Measurements from ENCODE around the gene MRGPRD. TPM values are rescaled to one million over a fixed set of nuclear protein-coding genes. Genes with fewer than 3 reads are reported as not detected.

MRGPRD gene, protein sequence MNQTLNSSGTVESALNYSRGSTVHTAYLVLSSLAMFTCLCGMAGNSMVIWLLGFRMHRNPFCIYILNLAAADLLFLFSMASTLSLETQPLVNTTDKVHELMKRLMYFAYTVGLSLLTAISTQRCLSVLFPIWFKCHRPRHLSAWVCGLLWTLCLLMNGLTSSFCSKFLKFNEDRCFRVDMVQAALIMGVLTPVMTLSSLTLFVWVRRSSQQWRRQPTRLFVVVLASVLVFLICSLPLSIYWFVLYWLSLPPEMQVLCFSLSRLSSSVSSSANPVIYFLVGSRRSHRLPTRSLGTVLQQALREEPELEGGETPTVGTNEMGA
- polyA plus RNA-seq = 0.16 TPM
- long read RNA-seq, donor 1 = 0 reads
- long read RNA-seq, donor 2 = 0 reads
- long read RNA-seq, donor 3 = 0 reads
- long read RNA-seq, donor 4 = 0 reads
- long read RNA-seq, donor 5 = 0 reads
- long read RNA-seq, donor 6 = 0 reads
- long read RNA-seq, donor 7 = 0 reads
- long read RNA-seq, donor 8 = 0 reads
- long read RNA-seq, donor 9 = 0 reads
- long read RNA-seq, donor 10 = 0 reads
- long read RNA-seq, donor 11 = 0 reads

DNA sequence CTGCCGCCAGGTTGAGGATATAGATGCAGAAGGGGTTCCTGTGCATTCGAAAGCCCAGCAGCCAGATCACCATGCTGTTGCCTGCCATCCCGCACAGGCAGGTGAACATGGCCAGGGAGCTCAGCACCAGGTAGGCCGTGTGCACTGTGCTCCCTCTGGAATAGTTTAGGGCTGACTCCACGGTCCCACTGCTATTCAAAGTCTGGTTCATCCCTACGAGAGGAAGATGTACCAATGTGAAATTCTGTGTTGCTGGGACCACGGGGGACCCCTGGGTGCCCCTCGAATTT is at the start of gene MRGPRD:
Gene MRGPRD (minus strand): TSS at position 211 of the 290 bp plus-strand sequence. CDS start 0 bp downstream, at position 211.
- no CpG with 5 or more reads among the region's 8 CpGs for WGBS (ENCODE audit: insufficient coverage, low lambda C conversion rate)
- Histone ChIP-seq H3K4me1 (ENCODE audit: control insufficient read depth, insufficient read depth, low read length) (no peaks in the 10 kb centered on the region), H3K27me3 (ENCODE audit: control insufficient read depth, insufficient read depth, low read length) (peaks cover 4% of the 10 kb centered on the region), H3K9me3 (ENCODE audit: control insufficient read depth, low read depth, low read length) (no peaks in the 10 kb centered on the region), H3K36me3 (ENCODE audit: control insufficient read depth, insufficient read depth, low read length) (no peaks in the 10 kb centered on the region), H3K27ac (ENCODE audit: low read length) (no peak within 1 kb of the TSS), H3K4me3 (ENCODE audit: low read length) (no peak within 1 kb of the TSS)
- DNase-seq = no peak

DNA sequence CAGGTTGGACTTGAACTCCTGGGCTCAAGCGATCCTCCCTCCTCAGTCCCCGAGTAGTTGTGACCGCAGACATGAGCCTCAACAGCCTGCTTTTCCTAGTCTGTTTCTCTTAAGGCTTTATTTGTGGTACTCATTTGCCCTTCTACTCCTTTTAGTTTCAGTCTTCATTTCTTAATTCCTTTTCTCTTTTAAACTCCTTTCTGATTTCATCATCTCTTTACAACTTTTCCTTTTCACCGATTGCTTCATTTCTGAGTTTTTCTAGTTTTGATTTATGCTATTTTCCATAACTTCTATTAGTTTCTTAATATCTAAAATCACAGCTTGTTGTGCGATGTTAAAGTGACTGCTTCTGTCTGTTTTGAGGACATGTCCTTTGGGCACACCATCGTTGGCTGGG is 49.5 kb upstream of the MRGPRD start:
- no peaks in the 10 kb centered on the region for H3K9me3 ChIP-seq (ENCODE audit: control insufficient read depth, low read depth, low read length)
- H3K27ac ChIP-seq (ENCODE audit: low read length) = no peak overlapping the region
- no peaks in the 10 kb centered on the region for H3K36me3 ChIP-seq (ENCODE audit: control insufficient read depth, insufficient read depth, low read length)
- no peak overlapping the region for H3K4me3 ChIP-seq (ENCODE audit: low read length)
- no peak for DNase-seq
- H3K4me1 ChIP-seq (ENCODE audit: control insufficient read depth, insufficient read depth, low read length) = no peaks in the 10 kb centered on the region
- H3K27me3 ChIP-seq (ENCODE audit: control insufficient read depth, insufficient read depth, low read length) = no peaks in the 10 kb centered on the region
- 71% methylated on average over 3 of the region's 6 CpGs for WGBS (ENCODE audit: insufficient coverage, low lambda C conversion rate)

DNA sequence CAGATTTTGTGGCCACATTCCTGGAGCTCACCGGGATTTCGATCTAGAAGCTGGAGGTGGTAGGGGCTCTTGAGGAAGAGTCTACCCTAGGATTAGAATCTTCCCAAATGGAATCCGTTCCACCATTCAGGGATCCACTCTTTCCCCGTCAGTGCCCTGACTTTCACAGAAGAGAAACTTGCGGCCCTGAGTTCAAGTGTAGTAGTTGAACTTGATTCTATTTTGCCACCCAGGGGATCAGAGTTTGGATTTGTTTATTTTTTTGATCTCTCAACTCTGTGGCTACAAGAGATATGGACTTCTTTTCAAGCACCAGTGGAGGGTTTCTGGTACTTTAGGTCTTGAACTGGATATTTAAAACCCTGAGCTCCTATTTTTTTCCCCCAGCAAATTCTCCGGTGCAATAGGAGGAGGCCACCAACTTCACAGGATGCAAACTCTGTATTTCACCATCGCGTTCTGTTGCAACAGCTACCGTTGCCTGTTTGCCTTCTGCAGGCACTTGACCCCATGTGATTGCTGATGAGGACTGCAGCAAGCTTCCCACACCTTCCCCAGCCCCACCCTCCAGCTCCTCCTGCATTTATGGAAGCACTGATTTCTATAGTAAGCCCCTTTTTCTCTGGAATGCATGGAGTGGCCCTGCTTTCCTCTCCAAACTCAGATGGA is 47.1 kb upstream of the MRGPRD start:
- Histone ChIP-seq H3K27me3 (ENCODE audit: control insufficient read depth, insufficient read depth, low read length) (no peaks in the 10 kb centered on the region), H3K4me1 (ENCODE audit: control insufficient read depth, insufficient read depth, low read length) (no peaks in the 10 kb centered on the region), H3K27ac (ENCODE audit: low read length) (peak overlapping the region; percentile 1), H3K9me3 (ENCODE audit: control insufficient read depth, low read depth, low read length) (no peaks in the 10 kb centered on the region), H3K4me3 (ENCODE audit: low read length) (no peak overlapping the region), H3K36me3 (ENCODE audit: control insufficient read depth, insufficient read depth, low read length) (no peaks in the 10 kb centered on the region)
- WGBS (ENCODE audit: insufficient coverage, low lambda C conversion rate) = 100% methylated on average over 2 of the region's 9 CpGs
- peak; percentile 65 to 74 for DNase-seq

DNA sequence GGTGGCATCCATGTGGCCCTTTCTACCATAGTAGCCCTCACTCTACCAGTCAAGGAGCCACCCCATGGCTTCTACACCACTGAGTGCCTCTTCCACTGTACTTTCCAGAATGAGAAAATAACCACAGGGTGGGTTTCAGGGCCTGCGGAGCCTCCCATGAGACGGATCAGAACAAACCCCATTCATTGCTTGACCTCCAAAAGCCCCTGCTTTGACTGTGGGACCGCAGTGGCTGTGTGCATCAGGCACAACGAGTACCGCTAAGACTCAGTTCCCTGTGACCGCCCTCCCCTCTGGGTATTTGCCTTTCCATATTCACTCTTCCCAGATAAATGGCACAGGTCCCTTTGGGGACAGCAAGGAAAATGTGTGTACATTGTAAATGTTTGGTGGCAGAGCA is 43.7 kb upstream of the MRGPRD start:
- Histone ChIP-seq H3K36me3 (ENCODE audit: control insufficient read depth, insufficient read depth, low read length) (no peaks in the 10 kb centered on the region), H3K4me3 (ENCODE audit: low read length) (no peak overlapping the region), H3K27ac (ENCODE audit: low read length) (no peak overlapping the region), H3K9me3 (ENCODE audit: control insufficient read depth, low read depth, low read length) (no peaks in the 10 kb centered on the region), H3K27me3 (ENCODE audit: control insufficient read depth, insufficient read depth, low read length) (no peaks in the 10 kb centered on the region), H3K4me1 (ENCODE audit: control insufficient read depth, insufficient read depth, low read length) (no peaks in the 10 kb centered on the region)
- DNase-seq = no peak
- WGBS (ENCODE audit: insufficient coverage, low lambda C conversion rate) = no CpG with 5 or more reads among the region's 6 CpGs

DNA sequence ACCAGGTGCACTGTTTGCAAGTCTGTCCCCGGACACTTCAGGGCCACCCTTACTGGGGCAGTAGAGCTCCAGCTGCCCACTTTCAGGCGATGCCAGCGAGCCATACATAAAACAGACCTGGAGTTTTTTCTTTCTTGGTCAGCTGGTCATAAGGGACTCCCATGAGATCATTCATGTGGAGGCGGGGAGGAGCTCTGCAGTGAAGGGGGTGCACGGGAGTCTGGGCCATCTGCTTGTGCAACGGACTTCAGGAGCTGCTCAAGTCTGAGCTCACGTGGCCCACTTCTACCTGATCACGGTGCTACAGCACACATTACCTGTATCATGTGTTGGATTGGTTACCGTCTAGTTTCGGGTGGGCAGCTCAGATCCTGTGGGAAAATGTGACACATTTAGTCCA is 41.5 kb upstream of the MRGPRD start:
- no peak for DNase-seq

DNA sequence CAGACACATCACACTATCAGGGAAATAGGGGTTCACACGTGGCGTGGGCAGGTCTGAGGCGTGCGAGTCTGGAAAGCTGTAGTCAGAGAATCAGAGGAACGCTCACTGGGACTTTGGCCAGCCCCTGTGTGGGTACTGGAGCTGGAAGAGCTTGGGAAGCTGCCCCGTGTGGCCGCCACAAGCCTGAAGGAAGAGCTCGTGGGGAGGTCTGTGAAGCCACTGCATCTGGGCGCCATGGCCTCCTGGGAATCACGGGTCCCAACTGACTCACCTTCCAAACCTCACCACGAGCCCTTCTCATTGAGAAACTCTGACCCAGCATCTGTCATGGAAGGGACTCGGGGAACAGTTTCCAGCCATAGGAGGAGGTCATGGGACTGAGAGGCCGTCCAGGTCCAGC is 38.1 kb upstream of the MRGPRD start:
- no peak overlapping the region for H3K4me3 ChIP-seq (ENCODE audit: low read length)
- no peak for DNase-seq
- no peaks in the 10 kb centered on the region for H3K36me3 ChIP-seq (ENCODE audit: control insufficient read depth, insufficient read depth, low read length)
- peaks cover 9% of the 10 kb centered on the region for H3K27me3 ChIP-seq (ENCODE audit: control insufficient read depth, insufficient read depth, low read length)
- no CpG with 5 or more reads among the region's 13 CpGs for WGBS (ENCODE audit: insufficient coverage, low lambda C conversion rate)
- H3K9me3 ChIP-seq (ENCODE audit: control insufficient read depth, low read depth, low read length) = no peaks in the 10 kb centered on the region
- H3K27ac ChIP-seq (ENCODE audit: low read length) = no peak overlapping the region
- H3K4me1 ChIP-seq (ENCODE audit: control insufficient read depth, insufficient read depth, low read length) = peaks cover 11% of the 10 kb centered on the region

More for the DNA sequence above, 41.5 kb upstream of the MRGPRD start:
- Histone ChIP-seq H3K27ac (ENCODE audit: low read length) (no peak overlapping the region), H3K4me3 (ENCODE audit: low read length) (no peak overlapping the region), H3K4me1 (ENCODE audit: control insufficient read depth, insufficient read depth, low read length) (no peaks in the 10 kb centered on the region), H3K27me3 (ENCODE audit: control insufficient read depth, insufficient read depth, low read length) (no peaks in the 10 kb centered on the region), H3K9me3 (ENCODE audit: control insufficient read depth, low read depth, low read length) (no peaks in the 10 kb centered on the region), H3K36me3 (ENCODE audit: control insufficient read depth, insufficient read depth, low read length) (no peaks in the 10 kb centered on the region)
- WGBS (ENCODE audit: insufficient coverage, low lambda C conversion rate) = no CpG with 5 or more reads among the region's 10 CpGs

DNA sequence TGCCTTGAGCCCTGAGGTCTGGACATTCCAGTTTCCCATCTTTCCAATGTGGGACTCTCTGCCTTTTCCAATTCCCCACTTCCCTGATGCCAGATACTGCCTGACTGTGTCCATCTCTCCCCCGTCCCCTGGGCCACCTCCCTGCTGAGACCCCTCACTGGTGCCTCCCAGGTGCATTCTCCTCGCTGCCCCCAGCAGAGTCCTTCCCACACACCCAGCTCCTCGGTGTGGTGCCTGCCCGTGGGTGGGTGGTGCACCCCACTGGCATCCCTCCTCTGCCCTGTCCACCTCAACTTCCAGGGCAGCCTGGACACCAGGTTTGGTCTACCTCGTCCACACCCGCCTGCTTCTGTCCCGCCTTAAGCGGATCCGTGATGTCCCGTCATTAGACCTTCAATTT is 37.2 kb upstream of the MRGPRD start:
- no peak overlapping the region for H3K4me3 ChIP-seq (ENCODE audit: low read length)
- WGBS (ENCODE audit: insufficient coverage, low lambda C conversion rate) = no CpG with 5 or more reads among the region's 10 CpGs
- peaks cover 7% of the 10 kb centered on the region for H3K9me3 ChIP-seq (ENCODE audit: control insufficient read depth, low read depth, low read length)
- H3K27ac ChIP-seq (ENCODE audit: low read length) = no peak overlapping the region
- no peak for DNase-seq
- peaks cover 18% of the 10 kb centered on the region for H3K27me3 ChIP-seq (ENCODE audit: control insufficient read depth, insufficient read depth, low read length)
- peaks cover 16% of the 10 kb centered on the region for H3K4me1 ChIP-seq (ENCODE audit: control insufficient read depth, insufficient read depth, low read length)
- no peaks in the 10 kb centered on the region for H3K36me3 ChIP-seq (ENCODE audit: control insufficient read depth, insufficient read depth, low read length)

DNA sequence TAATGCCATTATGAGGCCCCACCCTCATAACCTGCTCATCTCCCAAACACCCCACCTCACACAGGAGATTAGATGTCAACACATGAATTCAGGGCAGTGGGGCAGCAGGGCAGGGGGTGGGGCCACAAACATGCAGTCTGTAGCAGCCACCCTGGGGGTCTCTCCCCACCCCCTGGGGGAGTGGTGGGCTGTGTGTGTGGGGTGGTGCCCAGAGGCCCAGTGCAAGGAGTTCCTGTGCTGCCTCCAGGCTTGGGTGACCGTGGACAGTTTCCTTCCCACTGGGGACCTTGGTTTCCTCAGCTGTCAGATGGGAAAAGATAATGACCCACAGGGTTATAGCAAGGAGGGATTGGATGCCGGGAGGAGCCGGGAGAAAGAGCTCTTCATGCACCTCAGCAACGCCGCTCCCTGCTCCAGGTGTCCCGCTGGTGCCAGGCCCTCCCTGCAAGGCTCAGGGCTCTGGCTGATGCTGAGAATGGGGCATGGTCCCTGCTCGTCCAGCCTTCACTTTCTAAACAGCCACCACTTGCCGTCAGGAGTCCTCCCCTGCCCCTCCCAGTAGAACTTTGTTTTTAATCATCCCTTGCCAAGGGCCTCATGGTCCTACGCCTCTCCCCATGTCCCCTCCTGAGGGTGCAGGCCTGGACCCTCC is 34.2 kb upstream of the MRGPRD start:
- peaks cover 7% of the 10 kb centered on the region for H3K9me3 ChIP-seq (ENCODE audit: control insufficient read depth, low read depth, low read length)
- peaks cover 30% of the 10 kb centered on the region for H3K4me1 ChIP-seq (ENCODE audit: control insufficient read depth, insufficient read depth, low read length)
- no CpG with 5 or more reads among the region's 9 CpGs for WGBS (ENCODE audit: insufficient coverage, low lambda C conversion rate)
- no peak for DNase-seq
- peaks cover 30% of the 10 kb centered on the region for H3K27me3 ChIP-seq (ENCODE audit: control insufficient read depth, insufficient read depth, low read length)
- peak overlapping the region; percentile 66 for H3K27ac ChIP-seq (ENCODE audit: low read length)
- H3K4me3 ChIP-seq (ENCODE audit: low read length) = no peak overlapping the region
- no peaks in the 10 kb centered on the region for H3K36me3 ChIP-seq (ENCODE audit: control insufficient read depth, insufficient read depth, low read length)

DNA sequence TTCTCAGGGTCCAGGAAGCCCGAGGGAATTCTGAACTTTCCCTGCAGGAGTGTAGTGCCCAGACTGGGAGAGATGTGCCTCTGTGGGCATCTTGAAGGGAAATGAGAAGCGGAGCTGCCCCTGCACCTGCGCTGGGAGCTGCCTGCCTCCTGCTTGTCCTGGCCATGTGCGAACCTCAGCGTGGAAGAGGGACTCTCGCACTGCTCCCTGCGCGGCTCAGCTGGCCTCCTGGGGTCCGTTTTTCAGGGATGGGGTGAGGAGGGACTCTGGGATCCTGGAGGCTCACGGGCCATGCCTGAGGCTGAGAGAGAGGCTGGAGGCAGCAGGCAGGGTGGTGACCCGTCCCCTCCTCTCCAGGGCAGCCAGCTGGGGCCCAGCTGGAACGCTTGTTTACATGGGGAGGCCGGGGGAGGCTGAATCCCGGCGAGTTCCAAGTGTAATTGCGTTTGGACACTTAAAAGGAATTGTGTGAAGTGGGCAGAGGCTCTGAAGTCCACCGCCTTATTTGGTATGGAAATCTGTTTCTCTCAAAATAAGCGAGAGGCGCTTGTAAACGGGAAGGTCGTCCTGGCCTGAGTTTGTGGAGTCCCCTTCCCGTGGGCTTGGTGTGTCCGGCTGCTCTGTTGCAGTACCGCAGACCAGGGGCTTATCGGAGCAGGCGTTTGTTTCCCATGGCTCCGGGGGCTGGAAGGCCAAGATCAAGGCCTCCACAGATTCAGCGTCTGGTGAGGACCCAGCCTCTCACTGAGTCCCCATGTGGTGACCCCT is 33.5 kb upstream of the MRGPRD start:
- DNase-seq = peak; percentile 58 to 73
- no peak overlapping the region for H3K4me3 ChIP-seq (ENCODE audit: low read length)
- H3K9me3 ChIP-seq (ENCODE audit: control insufficient read depth, low read depth, low read length) = peaks cover 7% of the 10 kb centered on the region
- peaks cover 30% of the 10 kb centered on the region for H3K27me3 ChIP-seq (ENCODE audit: control insufficient read depth, insufficient read depth, low read length)
- WGBS (ENCODE audit: insufficient coverage, low lambda C conversion rate) = no CpG with 5 or more reads among the region's 28 CpGs
- peaks cover 37% of the 10 kb centered on the region for H3K4me1 ChIP-seq (ENCODE audit: control insufficient read depth, insufficient read depth, low read length)
- no peaks in the 10 kb centered on the region for H3K36me3 ChIP-seq (ENCODE audit: control insufficient read depth, insufficient read depth, low read length)
- H3K27ac ChIP-seq (ENCODE audit: low read length) = peak overlapping the region; percentile 73

All from large intestine (tissue), 12 donors.